AG09319 (cell line): ENCODE measurements around the gene KCNA3.

ENCODE experiments used
- DNase-seq: peaks from one replicate; pipeline ENCODE4 v3.0.0-alpha.2; 2010; ENCODE audit warnings: low read depth; ENCODE audit errors: extremely low read depth
- TF ChIP-seq, protein P1 (sequence below): IDR thresholded peaks from 2 replicates; pipeline ENCODE4 v1.5.1; 2011; ENCODE audit warnings: low read depth, mild to moderate bottlenecking, inconsistent platforms, low read length, moderate library complexity

Gene KCNA3

GRCh38 chr1:110710314-110710713 lies 35.6 kb upstream of the KCNA3 start:
- TF ChIP-seq, protein P1, sequence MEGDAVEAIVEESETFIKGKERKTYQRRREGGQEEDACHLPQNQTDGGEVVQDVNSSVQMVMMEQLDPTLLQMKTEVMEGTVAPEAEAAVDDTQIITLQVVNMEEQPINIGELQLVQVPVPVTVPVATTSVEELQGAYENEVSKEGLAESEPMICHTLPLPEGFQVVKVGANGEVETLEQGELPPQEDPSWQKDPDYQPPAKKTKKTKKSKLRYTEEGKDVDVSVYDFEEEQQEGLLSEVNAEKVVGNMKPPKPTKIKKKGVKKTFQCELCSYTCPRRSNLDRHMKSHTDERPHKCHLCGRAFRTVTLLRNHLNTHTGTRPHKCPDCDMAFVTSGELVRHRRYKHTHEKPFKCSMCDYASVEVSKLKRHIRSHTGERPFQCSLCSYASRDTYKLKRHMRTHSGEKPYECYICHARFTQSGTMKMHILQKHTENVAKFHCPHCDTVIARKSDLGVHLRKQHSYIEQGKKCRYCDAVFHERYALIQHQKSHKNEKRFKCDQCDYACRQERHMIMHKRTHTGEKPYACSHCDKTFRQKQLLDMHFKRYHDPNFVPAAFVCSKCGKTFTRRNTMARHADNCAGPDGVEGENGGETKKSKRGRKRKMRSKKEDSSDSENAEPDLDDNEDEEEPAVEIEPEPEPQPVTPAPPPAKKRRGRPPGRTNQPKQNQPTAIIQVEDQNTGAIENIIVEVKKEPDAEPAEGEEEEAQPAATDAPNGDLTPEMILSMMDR: no peak
- DNase-seq: no peak

- TF ChIP-seq, protein P1: no peak
These were observed 34.3 kb upstream of the KCNA3 start for GRCh38 chr1:110708974-110709440.

GRCh38 chr1:110707232-110707631 lies 32.5 kb upstream of the KCNA3 start:
- DNase-seq: no peak
- TF ChIP-seq, protein P1: no peak

More at GRCh38 chr1:110708974-110709440, 34.3 kb upstream of the KCNA3 start:
- DNase-seq: no peak

- no peak for DNase-seq
- TF ChIP-seq, protein P1: no peak
These were observed 31.9 kb upstream of the KCNA3 start for GRCh38 chr1:110706621-110707020.

GRCh38 chr1:110702260-110702659 lies 27.5 kb upstream of the KCNA3 start:
- no peak for DNase-seq
- TF ChIP-seq, protein P1: no peak

- TF ChIP-seq, protein P1: no peak
- DNase-seq: no peak
These were observed 26.0 kb upstream of the KCNA3 start for GRCh38 chr1:110700767-110701166.

DNA sequence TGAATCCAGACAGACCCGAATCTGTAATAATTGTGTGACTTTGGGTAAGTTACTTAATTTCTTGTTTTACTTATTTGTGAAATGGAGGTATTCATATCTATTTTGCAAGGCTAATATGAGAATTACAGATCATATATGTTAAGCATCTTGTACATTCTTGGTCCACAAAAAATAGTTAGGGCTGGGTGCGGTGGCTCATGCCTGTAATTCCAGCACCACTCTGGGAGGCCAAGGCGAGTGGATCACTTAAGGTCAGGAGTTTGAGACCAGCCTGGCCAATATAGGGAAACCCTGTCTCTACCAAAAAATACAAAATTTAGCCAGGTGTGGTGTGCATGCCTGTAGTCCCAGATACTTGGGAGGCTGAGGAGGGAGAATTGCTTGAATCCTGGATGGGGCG lies 22.9 kb upstream of the KCNA3 start:
- no peak for DNase-seq
- TF ChIP-seq, protein P1: no peak
